Heart left ventricle (tissue), 16 donors: ENCODE measurements around the gene USP27X. TPM values are rescaled to one million over a fixed set of nuclear protein-coding genes. Genes with fewer than 3 reads are reported as not detected.

Experiments used
- ATAC-seq, 4 donors: fragments of 200-7000 bp; cut with Tn5 transposase; one replicate each; pipeline ENCODE4 v1.9.1; 2020 to 2022; ENCODE audit warnings: moderate library complexity in 4 of 4, mild to moderate bottlenecking in 3 of 4, moderate number of reproducible peaks in 1 of 4
- DNase-seq, 5 donors: peaks; one replicate each; pipeline ENCODE4 v3.0.0-alpha.2; 2020
- H3K27ac ChIP-seq, 12 donors: fragments of 200-600 bp; sonication (generic) in 4 of 12; one replicate each; pipeline versions ENCODE4 v1.5.0 to v1.8.0; 2016 to 2022; ENCODE audit warnings: mild to moderate bottlenecking in 2 of 12
- H3K27me3 ChIP-seq, 9 donors: fragments of 200-600 bp; sonication (generic) in 2 of 9; one replicate each; pipeline versions ENCODE4 v1.5.1 to v1.8.0; 2016 to 2022; ENCODE audit warnings: mild to moderate bottlenecking in 3 of 9
- H3K36me3 ChIP-seq, 9 donors: fragments of 200-600 bp; sonication (generic) in 2 of 9; one replicate each; pipeline versions ENCODE4 v1.5.0 to v1.8.0; 2018 to 2022; ENCODE audit warnings: mild to moderate bottlenecking in 2 of 9
- H3K4me1 ChIP-seq, 12 donors: fragments of 200-600 bp; sonication (generic) in 4 of 12; one replicate each; pipeline versions ENCODE4 v1.5.0 to v1.8.0; 2016 to 2022; ENCODE audit warnings: mild to moderate bottlenecking in 3 of 12
- H3K4me3 ChIP-seq, 12 donors: fragments of 200-600 bp; sonication (generic) in 4 of 12; one replicate each; pipeline versions ENCODE4 v1.5.0 to v1.8.0; 2017 to 2022; ENCODE audit warnings: mild to moderate bottlenecking in 9 of 12, moderate library complexity in 4 of 12
- H3K9me3 ChIP-seq, 12 donors: fragments of 200-600 bp; sonication (generic) in 4 of 12; one replicate each; pipeline versions ENCODE4 v1.5.0 to v1.8.0; 2016 to 2022; ENCODE audit warnings: mild to moderate bottlenecking in 1 of 12
- POLR2A ChIP-seq, 2 donors: fragments of 450-650 bp; IDR thresholded peaks; one replicate each; pipeline ENCODE4 v1.6.1; 2017; ENCODE audit warnings: antibody characterized with exemption in 2 of 2, mild to moderate bottlenecking in 2 of 2, moderate library complexity in 2 of 2
- WGBS, 4 donors: extraction: QIAGEN DNeasy Blood & Tissue Kit in 2 of 4; methylation state at CpG; one replicate each; pipeline versions ENCODE4 v1.1.5 to v1.1.7; 2013 to 2018; 5-methylcytosine and 5-hydroxymethylcytosine counted together
- intact Hi-C, 10 donors: fragments of 100-400 bp; cut with DNase I; formaldehyde crosslinking; loops; one replicate each; pipeline versions ENCODE4 v1.11.1 to v1.14.2; 2022
- polyA plus RNA-seq, 2 donors: library from polyadenylated mRNA; stranded (reverse); fragments of 200-250 nt; gene quantifications; one replicate each; pipeline ENCODE4 v1.2.3, GENCODE V29; 2013
- total RNA-seq, 9 donors: library from RNA; depleted of rRNA in 2 of 9; stranded (reverse); fragments of >200 nt in 2 of 9; fragmentation: NEBNext Ultra II Directional in 3 of 9; extraction: Animal tissue kit (Norgen Biotek cat#: 25700) in 3 of 9; gene quantifications; one replicate each; pipeline versions ENCODE4 v1.1.0 to v1.2.4, GENCODE V29; 2016 to 2023
- TF ChIP-seq, protein P1 (sequence below), 12 donors: fragments of 200-600 bp; sonication (generic) in 4 of 12; IDR thresholded peaks; one replicate each; pipeline versions ENCODE4 v1.5.0 to v1.8.0; 2018 to 2022; ENCODE audit warnings: antibody characterized with exemption in 12 of 12, mild to moderate bottlenecking in 5 of 12
- donor health status: ischemic (EF 13 %, LVEDD 7.1; RV severe dilation, severe dysfunction).
- donor health status: healthy with polysubstance abuse.
- donor health status: DM: no; HTN: yes; CAD: no.
- donor health status: DM: no; HTN: no; CAD: no.
- donor health status: ischemic (EF 25% LVEDD 6.9; RV normal size, moderate dysfunction).
- donor health status: ischemic (EF 25% LVEDD 5.7; RV mildly dilated, moderate dysfunction).
- donor health status: healthy.
- donor health status: DM: yes; HTN: yes; CAD: no.
- donor health status: ischemic (EF 35%, LVEDD 5.7; RV mildly dilated, moderate dysfunction).
- donor health status: nonischemic (EF 11% LVEDD 7.7; RV severe dilation, severe dysfunction).
- donor health status: DM: yes; HTN: yes; CAD: no.
- donor health status: PGD.
- donor health status: ischemic (EF 29% LVEDD 5.4; RV normal size, mild dysfunction).
- donor health status: nonischemic (EF 23%, LVEDD 6.1; RV moderate dilation, normal function).

Gene USP27X
- total and polyA plus RNA-seq, 11 donors: 0.67 to 4.3 (median 2.2) TPM

DNA sequence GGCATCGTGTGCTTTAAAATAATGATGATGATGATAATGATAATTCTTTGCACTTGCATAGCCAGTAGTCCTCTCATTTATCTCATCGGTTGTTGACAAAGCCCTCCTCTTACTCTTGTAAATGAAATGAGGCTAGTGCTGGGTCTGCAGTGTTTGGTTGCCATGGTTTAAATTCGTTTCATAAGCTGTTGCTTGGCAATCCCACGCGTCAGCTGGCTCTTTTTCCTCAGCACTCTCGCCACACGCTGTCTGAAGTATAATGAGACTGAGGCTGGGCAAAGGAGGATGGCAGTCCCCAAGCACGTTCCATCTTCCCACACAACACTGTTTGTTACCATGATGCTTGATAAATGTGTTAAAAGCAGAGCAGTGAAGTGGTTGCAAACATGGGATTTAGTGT, 34.7 kb upstream of the USP27X start:
- intact Hi-C loops: loop anchor here in 1 of 10 donors (5.0 kb wide), 1 partner anchor 33 kb away; the partner anchor contains the start of gene USP27X
- WGBS, 4 donors: 40 to 58% (median 53%) methylated on average over 8 of the region's 8 CpGs
- H3K27me3 ChIP-seq: peaks cover 0 to 20% (median 0%) of the 10 kb centered on the region in 9 donors
- DNase-seq (no peak), ATAC-seq (no peak)
- H3K36me3 ChIP-seq: no peaks in the 10 kb centered on the region
- H3K27ac ChIP-seq: no peak overlapping the region
- no peak overlapping the region for H3K4me3 ChIP-seq
- no peak for TF ChIP-seq POLR2A (IDR thresholded peaks at IDR 0.05)
- TF ChIP-seq, protein P1, sequence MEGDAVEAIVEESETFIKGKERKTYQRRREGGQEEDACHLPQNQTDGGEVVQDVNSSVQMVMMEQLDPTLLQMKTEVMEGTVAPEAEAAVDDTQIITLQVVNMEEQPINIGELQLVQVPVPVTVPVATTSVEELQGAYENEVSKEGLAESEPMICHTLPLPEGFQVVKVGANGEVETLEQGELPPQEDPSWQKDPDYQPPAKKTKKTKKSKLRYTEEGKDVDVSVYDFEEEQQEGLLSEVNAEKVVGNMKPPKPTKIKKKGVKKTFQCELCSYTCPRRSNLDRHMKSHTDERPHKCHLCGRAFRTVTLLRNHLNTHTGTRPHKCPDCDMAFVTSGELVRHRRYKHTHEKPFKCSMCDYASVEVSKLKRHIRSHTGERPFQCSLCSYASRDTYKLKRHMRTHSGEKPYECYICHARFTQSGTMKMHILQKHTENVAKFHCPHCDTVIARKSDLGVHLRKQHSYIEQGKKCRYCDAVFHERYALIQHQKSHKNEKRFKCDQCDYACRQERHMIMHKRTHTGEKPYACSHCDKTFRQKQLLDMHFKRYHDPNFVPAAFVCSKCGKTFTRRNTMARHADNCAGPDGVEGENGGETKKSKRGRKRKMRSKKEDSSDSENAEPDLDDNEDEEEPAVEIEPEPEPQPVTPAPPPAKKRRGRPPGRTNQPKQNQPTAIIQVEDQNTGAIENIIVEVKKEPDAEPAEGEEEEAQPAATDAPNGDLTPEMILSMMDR (IDR thresholded peaks at IDR 0.05): no peak
- H3K4me1 ChIP-seq: no peaks in the 10 kb centered on the region
- H3K9me3 ChIP-seq: peaks cover 0 to 8% (median 0%) of the 10 kb centered on the region in 12 donors

DNA sequence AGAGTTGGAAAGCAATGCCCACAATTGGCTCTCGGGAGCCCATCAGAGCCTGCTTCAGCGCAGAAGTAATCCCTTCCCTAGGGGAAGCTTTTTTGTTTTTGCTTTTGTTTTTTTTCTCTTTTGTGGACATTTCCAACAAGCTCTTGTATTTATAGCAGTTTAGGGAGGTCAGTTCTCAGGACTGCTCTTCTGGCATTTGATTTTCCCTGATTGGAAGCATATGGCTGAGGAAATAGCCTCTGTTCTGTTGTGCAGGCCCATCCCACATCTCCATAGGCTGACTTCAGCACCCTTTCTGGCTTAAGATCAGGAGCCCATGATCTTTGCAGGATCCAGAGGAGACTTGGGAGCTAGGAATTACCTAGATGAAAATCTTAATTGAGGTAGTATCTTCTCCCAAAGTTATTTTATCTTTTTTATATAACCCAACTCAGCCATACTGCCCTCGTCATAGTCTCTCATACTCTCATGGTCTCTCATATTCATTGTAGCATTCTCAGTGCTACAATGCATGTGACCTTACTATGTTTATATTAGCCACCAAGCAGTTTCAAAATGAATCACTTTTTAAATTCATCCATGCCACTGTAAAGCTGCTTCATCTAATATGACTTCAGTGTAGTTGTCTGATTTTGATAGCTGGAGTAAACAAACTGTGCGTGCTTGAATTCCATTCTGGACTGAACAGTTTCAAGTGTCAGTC, 33.4 kb upstream of the USP27X start:
- Histone ChIP-seq H3K9me3 (peaks cover 0 to 8% (median 0%) of the 10 kb centered on the region in 12 donors), H3K4me1 (no peaks in the 10 kb centered on the region), H3K36me3 (no peaks in the 10 kb centered on the region), H3K27me3 (peaks cover 0 to 24% (median 0%) of the 10 kb centered on the region in 9 donors), H3K4me3 (no peak overlapping the region), H3K27ac (no peak overlapping the region)
- WGBS, 4 donors: 74 to 86% (median 80%) methylated on average over 4 of the region's 4 CpGs
- TF ChIP-seq, protein P1 (IDR thresholded peaks at IDR 0.05): no peak
- TF ChIP-seq POLR2A (IDR thresholded peaks at IDR 0.05): no peak
- intact Hi-C loops: no loop called here
- DNase-seq (no peak), ATAC-seq (no peak)

DNA sequence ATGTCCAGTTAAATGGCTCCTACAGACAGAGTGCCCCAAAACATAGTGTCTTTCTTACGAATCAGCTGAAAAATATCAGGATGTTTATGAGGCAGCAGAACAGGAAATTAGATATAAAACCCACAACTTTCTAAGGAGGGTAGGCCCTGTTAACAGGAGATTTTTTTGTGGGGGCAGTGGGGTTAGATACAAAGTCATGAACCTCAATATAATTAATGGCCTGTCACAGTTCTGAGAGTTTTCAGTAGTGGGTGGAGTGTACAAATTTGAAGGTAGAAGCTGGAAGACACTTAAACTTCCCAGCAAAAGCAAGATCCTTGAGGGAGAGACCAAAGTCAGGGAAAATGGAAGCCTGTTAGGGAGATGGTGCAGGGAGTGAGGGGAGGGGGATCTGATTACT, 32.8 kb upstream of the USP27X start:
- intact Hi-C loops: no loop called here
- 48 to 61% (median 53%) methylated on average over 1 of the region's 1 CpG for WGBS, 4 donors

DNA sequence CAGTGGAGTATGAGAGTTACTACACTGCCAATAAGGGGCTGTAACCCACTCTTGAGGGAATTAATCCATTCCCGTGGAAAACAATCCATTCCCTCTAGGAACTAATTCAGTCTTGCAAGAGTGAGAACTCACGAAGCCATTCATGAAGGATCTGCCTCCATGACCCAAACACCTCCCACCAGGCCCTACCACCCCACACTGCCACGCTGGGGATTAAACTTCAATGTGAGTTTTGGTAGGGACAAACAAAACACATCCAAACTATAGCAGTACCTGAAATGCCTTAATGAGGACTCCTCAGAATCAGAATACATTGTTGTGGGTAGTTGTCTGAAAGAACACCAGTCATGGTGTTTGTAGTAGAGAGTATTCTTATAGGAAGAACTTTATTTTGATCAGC, 31.0 kb upstream of the USP27X start:
- 57 to 89% (median 87%) methylated on average over 3 of the region's 3 CpGs for WGBS, 4 donors
- H3K27ac ChIP-seq: no peak overlapping the region
- no peak for ATAC-seq
- intact Hi-C loops: no loop called here
- DNase-seq: no peak
- H3K4me1 ChIP-seq: no peaks in the 10 kb centered on the region
- TF ChIP-seq, protein P1 (IDR thresholded peaks at IDR 0.05): no peak
- no peak for TF ChIP-seq POLR2A (IDR thresholded peaks at IDR 0.05)
- no peaks in the 10 kb centered on the region for H3K36me3 ChIP-seq
- peaks cover 0 to 24% (median 0%) of the 10 kb centered on the region in 9 donors for H3K27me3 ChIP-seq
- H3K4me3 ChIP-seq: no peak overlapping the region
- peaks cover 0 to 8% (median 0%) of the 10 kb centered on the region in 12 donors for H3K9me3 ChIP-seq

More for the DNA sequence above, 32.8 kb upstream of the USP27X start:
- Histone ChIP-seq H3K4me3 (no peak overlapping the region), H3K4me1 (no peaks in the 10 kb centered on the region), H3K36me3 (no peaks in the 10 kb centered on the region), H3K27ac (no peak overlapping the region), H3K9me3 (peaks cover 0 to 8% (median 0%) of the 10 kb centered on the region in 12 donors), H3K27me3 (peaks cover 0 to 24% (median 0%) of the 10 kb centered on the region in 9 donors)
- DNase-seq (no peak), ATAC-seq (no peak)
- TF ChIP-seq, protein P1 (IDR thresholded peaks at IDR 0.05): no peak
- no peak for TF ChIP-seq POLR2A (IDR thresholded peaks at IDR 0.05)
